ENCODE results near the gene CEP131.

The CEP131 gene

DNA sequence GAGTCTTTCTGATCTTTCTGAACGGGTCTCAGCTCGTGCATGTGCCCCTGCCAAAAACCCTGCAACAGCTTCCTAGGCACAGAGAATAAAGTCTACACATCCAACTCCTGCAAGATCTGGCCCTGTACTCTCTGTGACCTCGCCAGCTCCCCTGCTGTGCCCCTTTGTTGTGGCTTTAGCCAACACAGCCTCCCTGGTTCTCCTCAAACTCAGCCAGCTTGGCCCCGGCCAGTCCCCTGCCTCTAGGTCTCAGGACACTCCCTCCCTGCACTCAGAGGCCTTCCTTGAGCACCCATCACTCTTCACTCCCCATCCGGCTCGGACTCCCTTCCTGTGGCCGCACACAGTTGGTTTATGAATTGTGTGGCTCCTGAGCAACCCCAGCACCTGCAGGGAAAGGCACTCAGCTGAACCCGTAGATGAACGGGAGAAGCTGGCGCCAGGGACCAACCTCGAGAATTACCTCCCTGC, 1.4 kb downstream of the CEP131 start:
- DNase-seq: no peak

DNA sequence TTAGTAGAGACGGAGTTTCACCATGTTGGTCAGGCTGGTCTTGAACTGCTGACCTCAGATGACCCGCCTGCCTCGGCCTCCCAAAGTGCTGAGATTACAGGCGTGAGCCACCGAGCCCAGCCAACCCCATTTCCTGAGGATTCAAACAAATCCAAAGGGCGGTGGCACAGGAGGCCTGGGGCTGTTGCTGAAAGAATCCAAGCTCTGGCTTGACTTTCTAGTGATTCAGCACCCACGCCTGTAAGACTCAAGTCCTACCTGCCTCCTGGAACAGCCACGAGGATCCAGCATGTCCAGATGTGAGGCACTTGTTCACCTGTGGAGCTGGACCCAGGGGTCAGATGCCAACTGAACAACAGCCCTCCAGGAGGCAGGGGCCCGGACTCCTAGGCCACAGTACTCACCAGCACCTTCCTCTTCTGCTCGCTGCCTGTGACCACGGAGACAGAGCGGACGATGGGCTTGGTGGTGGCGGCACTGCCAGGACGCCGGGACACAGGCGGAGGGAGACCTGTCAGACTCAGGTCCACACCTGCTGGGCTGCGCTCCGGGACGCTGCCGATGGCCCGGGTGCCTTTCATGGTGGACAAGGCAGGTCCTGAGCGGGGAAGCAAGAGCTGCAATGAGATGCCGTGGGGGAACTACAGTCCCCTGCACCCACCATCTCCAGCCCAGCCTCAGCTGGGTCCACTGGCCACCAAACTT, 3.1 kb downstream of the CEP131 start:
- no peak for DNase-seq

DNA sequence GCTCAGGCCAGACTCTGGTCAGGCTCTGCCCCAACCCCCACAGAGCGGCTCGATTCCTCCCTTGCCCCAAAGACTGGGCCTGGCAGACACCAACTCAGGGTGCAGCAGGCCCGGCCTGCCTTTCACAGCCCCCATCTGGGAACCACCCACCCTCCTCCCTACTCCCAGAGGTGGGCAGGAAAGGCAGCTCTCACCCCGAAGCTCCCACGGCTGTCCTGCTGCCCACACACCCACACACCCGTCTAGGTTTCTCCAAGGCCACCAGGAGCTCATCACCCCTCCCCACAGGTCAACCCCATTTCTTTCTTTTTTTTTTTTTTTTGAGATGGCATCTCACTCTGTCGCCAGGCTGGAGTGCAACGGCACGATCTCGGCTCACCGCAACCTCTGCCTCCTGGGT, 3.8 kb downstream of the CEP131 start:
- DNase-seq: no peak

- DNase-seq: no peak
Observed at GRCh38 chr17:81218459-81218858, 4.3 kb downstream of the CEP131 start.

DNA sequence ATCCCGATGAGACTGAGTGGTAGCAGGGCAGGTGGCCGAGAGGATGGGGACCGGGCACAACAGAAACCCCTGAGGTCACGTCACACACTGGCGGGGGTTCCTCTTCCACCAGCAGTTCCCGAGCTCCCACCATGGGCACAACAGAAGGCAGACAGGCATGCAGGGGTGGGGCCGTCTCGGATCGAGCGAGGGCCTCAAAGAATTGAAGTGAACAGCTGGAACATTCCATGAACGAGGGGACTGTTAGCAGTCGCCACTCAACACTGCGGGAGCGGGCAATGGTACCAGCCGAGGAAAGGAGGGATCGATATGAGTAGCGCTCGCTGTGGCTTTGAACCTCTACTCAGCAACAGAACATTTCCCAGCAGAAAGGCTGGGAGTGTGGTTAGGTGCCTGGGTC, 5.3 kb downstream of the CEP131 start:
- no peak for DNase-seq

DNA sequence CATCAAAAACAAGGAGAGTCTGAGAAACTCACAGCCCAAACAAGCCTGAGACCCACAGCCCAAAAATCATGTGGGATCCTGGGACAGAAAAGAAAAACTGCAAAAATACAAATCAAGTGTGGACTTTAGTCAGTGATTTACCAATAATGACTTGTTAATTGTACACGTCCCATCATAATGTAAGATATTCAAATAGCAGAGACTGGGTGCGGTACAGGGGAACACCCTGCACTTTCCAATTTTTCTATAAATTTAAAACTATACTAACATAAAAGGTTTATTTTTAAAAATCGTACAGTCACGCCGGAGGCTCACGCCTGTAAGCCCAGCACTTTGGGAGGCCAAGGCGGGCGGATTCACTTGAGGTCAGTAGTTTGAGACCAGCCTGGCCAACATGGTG, 8.8 kb downstream of the CEP131 start:
- no peak for DNase-seq

DNA sequence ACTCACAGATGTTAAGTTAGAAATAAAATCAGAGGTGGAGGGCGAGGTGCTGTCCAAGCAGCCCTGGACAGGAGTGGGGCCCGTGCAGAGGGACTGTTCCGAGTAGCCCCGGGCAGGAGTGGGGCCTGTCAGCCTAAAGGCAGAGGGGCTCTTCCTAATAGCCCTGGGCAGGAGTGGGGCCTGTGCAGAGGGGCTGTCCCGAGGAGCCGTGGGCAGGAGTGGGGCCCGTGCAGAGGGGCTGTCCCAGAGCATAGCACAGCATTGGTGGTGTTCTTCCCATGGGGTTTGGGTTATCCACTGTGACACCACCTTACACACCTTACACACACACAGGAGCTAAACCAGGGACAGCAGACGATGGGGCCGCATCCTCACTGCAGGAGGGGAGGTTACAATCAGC, 10.4 kb downstream of the CEP131 start:
- no peak for DNase-seq

DNA sequence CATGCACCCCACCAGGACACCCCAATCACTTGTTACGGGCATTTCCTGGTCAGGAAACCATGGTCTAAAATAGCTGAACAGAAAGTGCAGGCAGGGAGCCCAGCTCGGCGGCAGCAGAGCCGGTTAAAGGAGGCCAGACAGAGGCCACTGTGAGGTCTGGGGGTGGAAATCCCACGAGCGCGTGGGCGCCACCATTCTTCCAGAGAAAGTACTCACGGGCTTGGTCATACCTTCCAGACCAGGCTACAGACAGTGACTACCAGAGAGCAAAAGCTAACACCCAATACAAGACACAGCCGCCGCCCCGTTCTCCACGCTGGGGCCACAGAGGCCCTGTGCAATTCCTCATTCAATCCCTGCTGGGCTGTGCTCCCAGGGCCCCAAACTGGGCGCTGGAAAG, 11.9 kb downstream of the CEP131 start:
- DNase-seq: no peak

GRCh38 chr17:81210466-81210865, 12.3 kb downstream of the CEP131 start:
- no peak for DNase-seq

DNA sequence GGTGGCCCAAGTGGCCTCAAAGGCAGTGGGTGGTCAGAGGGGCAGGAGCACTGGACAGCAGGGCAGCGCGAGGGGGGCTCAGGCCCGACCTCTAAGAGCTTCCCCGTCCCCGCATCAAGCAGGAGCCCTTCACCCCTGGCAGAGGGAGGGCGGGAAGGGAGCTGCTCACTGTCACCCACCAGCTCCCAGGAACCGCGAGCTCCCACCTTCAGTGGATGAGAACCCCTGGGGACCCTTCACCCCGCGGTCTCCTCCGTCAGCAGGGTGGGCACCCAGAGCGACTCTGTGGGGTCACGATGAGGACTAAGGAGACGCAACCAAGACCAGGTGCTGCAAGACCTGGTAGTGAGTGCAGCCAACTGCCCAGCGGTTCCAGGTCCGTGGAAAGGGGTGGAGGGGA, 13.6 kb downstream of the CEP131 start:
- no peak for DNase-seq

GRCh38 chr17:81208651-81209050, 14.1 kb downstream of the CEP131 start:
- DNase-seq: no peak

DNA sequence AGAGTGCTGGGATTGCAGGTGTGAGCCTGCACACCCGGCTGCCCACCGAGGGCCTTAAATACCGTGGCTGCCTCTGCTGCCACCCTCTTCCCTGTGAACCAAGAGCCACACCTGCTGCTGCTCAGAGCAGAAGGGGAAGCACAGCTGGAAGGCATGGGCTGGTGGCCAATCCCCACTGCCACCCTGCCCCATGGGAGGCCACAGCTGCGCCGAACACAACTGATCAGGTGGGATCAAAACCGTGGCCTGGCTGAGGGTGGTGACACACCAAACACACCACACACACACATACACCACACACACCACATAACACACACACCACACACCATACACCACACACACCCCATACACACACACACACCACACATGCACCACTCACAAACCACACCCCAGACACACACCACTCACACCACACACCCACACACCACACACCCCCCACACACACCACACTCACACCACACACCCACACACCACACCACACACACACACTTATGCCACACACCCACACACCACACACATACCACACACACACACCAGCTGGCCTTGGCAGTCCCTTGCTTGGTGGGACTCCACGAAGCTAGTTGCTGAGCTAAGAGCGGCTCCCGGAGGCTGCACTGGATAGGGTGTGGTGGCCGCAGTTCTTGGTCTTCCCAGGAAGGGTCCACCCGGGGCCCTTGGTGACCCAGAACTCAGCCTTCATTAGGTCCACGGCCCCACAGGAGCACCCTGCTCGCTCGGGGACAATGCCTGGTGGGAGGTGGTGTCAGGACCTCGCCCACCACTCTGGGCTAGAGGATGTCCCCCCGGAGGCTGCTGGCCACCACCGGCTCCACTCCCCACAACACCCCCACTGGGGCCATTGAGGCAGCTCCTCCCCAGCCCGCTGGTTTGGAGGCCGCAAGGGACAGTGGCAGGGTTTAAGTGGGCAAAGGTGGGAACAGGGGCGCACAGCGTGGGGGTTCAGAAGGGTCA, 14.9 kb downstream of the CEP131 start:
- no peak for DNase-seq

DNA sequence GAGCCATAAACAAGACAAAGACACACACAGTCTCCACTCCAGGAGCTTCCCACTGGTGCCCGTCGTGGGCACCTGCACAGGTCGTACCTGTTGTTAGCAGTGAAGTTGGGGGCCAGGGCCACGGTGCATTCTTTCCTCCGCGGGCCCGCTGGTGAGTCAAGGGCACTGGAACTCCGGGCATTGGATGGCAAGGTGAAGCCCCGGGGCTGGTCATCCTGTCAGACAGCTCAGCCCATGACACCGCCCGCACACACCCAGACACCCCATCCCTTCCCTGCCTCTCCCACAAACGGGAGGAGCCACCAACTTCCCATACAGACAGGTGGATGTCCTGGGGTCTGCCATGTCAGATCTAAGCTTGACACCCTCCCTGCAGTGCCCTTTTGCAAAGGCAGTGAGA, 16.1 kb downstream of the CEP131 start:
- no peak for DNase-seq

DNA sequence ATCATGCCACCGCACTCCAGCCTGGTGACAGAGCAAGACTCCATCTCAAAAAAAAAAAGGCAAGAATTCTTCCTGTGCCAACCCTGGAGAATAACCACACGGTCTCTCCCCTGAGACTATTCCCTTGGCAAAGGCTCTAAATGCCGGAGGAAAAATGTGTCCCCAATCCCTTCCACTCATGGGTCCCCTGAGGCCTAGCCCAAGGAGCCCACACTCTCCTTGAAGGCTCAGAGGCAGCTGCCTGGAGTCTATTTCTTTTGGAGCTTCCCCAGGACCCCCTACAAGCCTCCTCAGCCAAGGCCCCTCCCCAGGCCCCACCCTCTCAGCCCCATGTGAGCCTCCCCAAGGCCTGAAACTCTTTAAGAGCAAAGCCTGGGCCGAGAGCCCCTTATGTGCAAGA, 16.6 kb downstream of the CEP131 start:
- no peak for DNase-seq

- DNase-seq: no peak
Observed at GRCh38 chr17:81204578-81204977, 18.2 kb downstream of the CEP131 start.

- no peak for DNase-seq
Observed at GRCh38 chr17:81203136-81203535, 19.6 kb downstream of the CEP131 start.

DNA sequence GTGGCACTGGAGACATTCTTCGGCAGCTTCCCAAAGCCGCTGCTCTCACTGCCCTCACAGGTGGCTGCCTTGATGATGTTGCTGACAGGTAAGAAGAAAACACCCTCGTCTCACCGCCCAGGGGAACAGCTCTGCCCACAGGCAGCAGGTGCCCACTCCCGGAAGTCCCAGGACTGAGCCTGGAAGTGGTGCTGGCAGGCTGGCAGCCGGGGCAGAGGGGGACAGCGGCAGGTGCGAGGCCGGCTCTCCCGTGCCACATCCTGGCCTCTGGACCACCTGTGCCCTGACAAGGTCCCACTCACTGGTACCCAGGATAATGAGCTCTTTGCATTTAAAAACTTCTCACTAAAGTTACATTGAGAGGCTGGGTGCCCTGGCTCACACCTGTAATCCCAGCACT, 20.4 kb downstream of the CEP131 start:
- DNase-seq: no peak

GRCh38 chr17:81200695-81201580, 21.8 kb downstream of the CEP131 start:
- DNase-seq: no peak

DNA sequence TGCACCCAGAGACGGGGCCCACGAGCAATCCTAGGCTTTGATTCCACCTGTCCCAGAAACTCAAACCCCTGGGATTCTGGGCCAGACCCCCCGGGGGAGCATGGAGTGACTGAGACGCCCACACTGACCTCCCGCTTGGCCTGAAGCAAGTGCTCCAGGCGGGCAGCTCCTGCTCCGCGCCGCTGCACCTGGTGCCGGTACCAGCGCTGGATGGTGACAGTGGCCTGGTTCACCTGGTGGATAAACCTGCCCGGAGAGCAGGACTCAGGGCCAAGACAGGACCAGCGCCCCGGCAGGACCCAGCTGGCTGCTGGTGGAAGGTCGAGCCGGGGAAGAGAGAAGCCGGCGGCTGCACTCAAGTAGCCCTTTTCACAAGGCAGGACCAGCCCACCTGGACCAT, 22.6 kb downstream of the CEP131 start:
- no peak for DNase-seq

DNA sequence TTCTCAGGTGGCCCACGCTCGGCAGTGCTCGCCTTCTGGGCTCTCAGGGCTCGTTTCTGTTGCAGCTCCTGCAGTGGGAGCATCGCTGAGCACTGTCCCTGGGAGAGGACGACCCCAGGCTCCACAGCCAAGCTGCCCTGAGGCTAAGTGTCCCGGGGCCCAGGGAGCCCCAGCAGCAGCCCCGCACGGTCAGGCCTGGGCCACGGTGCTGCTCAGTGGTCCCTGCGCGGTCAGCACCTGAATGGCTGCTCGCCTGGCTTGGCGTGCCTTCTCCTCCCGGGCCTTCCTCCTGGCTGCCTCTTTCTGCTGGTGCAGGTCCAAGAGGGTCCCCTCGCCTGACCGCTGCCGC, 23.3 kb downstream of the CEP131 start:
- no peak for DNase-seq

DNA sequence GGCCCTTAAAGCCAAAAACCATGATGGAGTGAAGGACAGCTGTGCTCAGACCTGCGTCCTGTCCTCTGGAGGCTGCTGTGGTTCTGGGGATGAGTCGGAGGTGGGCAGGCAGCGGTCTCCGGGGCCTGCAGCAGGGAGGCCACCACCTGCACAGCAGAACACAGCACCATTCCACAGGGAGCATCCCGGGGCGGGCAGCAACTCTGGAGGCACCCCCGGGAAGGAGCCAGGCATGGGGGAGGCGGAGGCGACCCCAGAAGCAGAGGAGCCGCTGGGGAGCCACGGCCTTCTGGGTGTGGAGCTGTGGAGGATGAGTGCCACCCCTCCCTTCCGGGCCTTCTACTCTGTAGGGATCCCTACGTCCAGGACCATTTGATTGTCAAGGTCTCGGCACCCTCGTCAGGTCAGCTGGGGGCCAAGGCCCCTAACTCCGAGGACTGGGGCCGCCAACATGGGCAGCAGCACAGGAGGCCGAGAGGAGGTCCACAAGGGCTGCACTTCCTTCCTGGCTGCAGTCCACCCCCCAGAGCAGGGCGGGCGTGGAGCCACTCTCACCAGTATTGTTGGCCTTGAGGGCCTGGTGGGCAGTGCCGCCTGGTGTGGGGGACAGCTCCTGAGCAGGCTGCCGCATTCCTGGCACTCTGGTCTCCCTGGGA, 23.8 kb downstream of the CEP131 start:
- no peak for DNase-seq

DNA sequence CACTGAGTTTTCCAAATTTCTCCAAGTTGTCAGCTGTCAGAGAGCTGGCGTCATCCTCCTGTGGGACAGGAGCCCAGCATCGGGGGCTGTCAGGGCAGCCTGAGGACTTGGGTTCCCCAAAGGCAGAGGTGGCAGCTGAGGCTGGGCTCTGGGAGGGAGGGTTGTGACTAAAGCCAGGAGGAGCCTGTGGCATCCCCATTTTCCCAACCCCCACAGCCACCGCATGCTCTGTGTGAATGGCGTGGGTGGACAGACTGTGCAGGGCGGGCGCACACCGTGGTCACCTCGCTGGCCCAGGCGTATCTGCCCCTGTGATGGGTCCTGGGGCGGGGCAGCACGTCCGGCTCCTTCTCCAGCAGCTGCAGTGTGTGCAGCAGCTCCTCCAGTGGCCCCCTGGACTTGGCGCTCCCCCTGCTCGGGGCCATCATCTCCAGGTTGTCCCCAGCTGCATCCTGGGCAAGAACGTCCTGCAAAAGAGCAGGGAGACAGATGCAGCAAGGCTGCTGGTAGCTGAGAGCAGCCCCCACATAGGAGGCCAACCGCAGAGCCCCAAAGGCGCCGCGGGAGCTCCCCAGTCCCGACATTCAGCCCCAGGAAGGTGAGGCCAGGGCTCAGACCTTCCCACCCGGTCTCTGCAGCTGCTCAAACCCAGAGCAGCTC, 24.8 kb downstream of the CEP131 start:
- no peak for DNase-seq
